Keratinocyte (primary cell): Measurements from ENCODE around the gene TC2N. TPM values are rescaled to one million over a fixed set of nuclear protein-coding genes. Genes with fewer than 3 reads are reported as not detected.

ENCODE experiments used
- DNase-seq: peaks from one replicate; pipeline ENCODE4 v3.0.0-alpha.2; 2011; ENCODE audit warnings: low read depth, missing footprints, low spot score
- FAIRE-seq: peaks from 2 replicates; lab custom pipeline; 2011; peaks lifted over from hg19 to GRCh38; lab: Jason Lieb, UNC
- H2AFZ ChIP-seq: 2 replicates; pipeline ENCODE4 v1.6.0; 2012; ENCODE audit warnings: low read length, control low read depth, inconsistent platforms; ENCODE audit not compliant: control insufficient read depth
- H3K27ac ChIP-seq: 2 replicates; pipeline ENCODE4 v1.5.1; 2011; ENCODE audit warnings: low read length; ENCODE audit not compliant: control insufficient read depth, insufficient read depth
- H3K27me3 ChIP-seq: 3 replicates; pipeline ENCODE4 v1.6.0; 2011; ENCODE audit warnings: low read length; ENCODE audit not compliant: control insufficient read depth, insufficient read depth; ENCODE audit errors: extremely low read depth
- H3K36me3 ChIP-seq, 2 experiments: 2 replicates in 1 of 2; 3 replicates in 1 of 2; pipeline ENCODE4 v1.5.1; 2011; ENCODE audit warnings: low read length in 2 of 2, mild to moderate bottlenecking in 1 of 2; ENCODE audit not compliant: control insufficient read depth in 2 of 2, insufficient read depth in 2 of 2; ENCODE audit errors: extremely low read depth in 1 of 2
- H3K4me1 ChIP-seq: 3 replicates; pipeline ENCODE4 v1.5.1; 2011; ENCODE audit warnings: low read length; ENCODE audit not compliant: control insufficient read depth, insufficient read depth; ENCODE audit errors: extremely low read depth
- H3K4me2 ChIP-seq: 3 replicates; pipeline ENCODE4 v1.6.0; 2011; ENCODE audit warnings: low read depth, low read length; ENCODE audit not compliant: control insufficient read depth, insufficient read depth; ENCODE audit errors: extremely low read depth
- H3K4me3 ChIP-seq, 3 experiments: fragments of 200-600 bp in 1 of 3; sonication (generic) in 1 of 3; 2 replicates in 2 of 3; 3 replicates in 1 of 3; pipeline ENCODE4 v1.5.1; 2011 to 2016; ENCODE audit warnings: low read length in 3 of 3, mild to moderate bottlenecking in 3 of 3, control low read depth in 2 of 3, inconsistent platforms in 1 of 3, low read depth in 1 of 3, mixed read lengths in 1 of 3, mixed run types in 1 of 3, moderate library complexity in 1 of 3; ENCODE audit not compliant: control insufficient read depth in 2 of 3, insufficient read depth in 2 of 3; ENCODE audit errors: extremely low read depth in 1 of 3
- H3K79me2 ChIP-seq: 2 replicates; pipeline ENCODE4 v1.6.0; 2012; ENCODE audit warnings: low read length; ENCODE audit not compliant: control insufficient read depth, insufficient read depth
- H3K9ac ChIP-seq: 3 replicates; pipeline ENCODE4 v1.6.0; 2011; ENCODE audit warnings: low read length; ENCODE audit not compliant: control insufficient read depth, insufficient read depth; ENCODE audit errors: extremely low read depth
- H3K9me1 ChIP-seq: 3 replicates; pipeline ENCODE4 v1.6.0; 2011; ENCODE audit warnings: low read length; ENCODE audit not compliant: control insufficient read depth, insufficient read depth; ENCODE audit errors: extremely low read depth
- H3K9me3 ChIP-seq: 2 replicates; pipeline ENCODE4 v1.5.1; 2012; ENCODE audit warnings: low read depth, low read length; ENCODE audit not compliant: control insufficient read depth
- H4K20me1 ChIP-seq: 3 replicates; pipeline ENCODE4 v1.6.0; 2011; ENCODE audit warnings: low read length; ENCODE audit not compliant: control insufficient read depth, insufficient read depth; ENCODE audit errors: extremely low read depth
- CTCF ChIP-seq, 3 experiments: IDR thresholded peaks in 1 of 3; conservative IDR thresholded peaks in 1 of 3; optimal IDR thresholded peaks in 1 of 3; 2 replicates in 2 of 3; 3 replicates in 1 of 3; pipeline versions ENCODE3 to v1.5.1; 2011; ENCODE audit warnings: low read length in 3 of 3, mild to moderate bottlenecking in 3 of 3, moderate library complexity in 2 of 3, control low read depth in 1 of 3, inconsistent platforms in 1 of 3; ENCODE audit not compliant: insufficient read depth in 2 of 3; ENCODE audit errors: extremely low read depth in 1 of 3
- EZH2 ChIP-seq: IDR thresholded peaks from one replicate; pipeline ENCODE4 v1.6.1; 2012; ENCODE audit warnings: inconsistent platforms, mild to moderate bottlenecking, low read length, moderate library complexity
- dilution Hi-C: fragments of 300-500 bp; cut with MboI; formaldehyde crosslinking; loops from one replicate; pipeline ENCODE4 v1.7.0; 2020; ENCODE audit warnings: low sequenced_read_pairs; ENCODE audit not compliant: extremely low pct_ligation_motif_present
- polyA plus RNA-seq, 5 experiments: library from polyadenylated mRNA; depleted of rRNA in 3 of 5; stranded (reverse) in 3 of 5; stranded (forward) in 1 of 5; unstranded in 1 of 5; fragments of >200 nt; gene quantifications; 1 replicate in 1 of 5; 2 replicates in 3 of 5; 3 replicates in 1 of 5; pipeline versions ENCODE4 v1.2.1 to v1.2.3, GENCODE V29; 2011 to 2012; ENCODE audit warnings: missing spikeins in 2 of 5, low read depth in 1 of 5, low replicate concordance in 1 of 5

TC2N gene
- polyA plus RNA-seq, 1 donor (not counting 4 experiments of a cell fraction or from before 2014, with no cell fraction given) = 22.6 TPM

DNA sequence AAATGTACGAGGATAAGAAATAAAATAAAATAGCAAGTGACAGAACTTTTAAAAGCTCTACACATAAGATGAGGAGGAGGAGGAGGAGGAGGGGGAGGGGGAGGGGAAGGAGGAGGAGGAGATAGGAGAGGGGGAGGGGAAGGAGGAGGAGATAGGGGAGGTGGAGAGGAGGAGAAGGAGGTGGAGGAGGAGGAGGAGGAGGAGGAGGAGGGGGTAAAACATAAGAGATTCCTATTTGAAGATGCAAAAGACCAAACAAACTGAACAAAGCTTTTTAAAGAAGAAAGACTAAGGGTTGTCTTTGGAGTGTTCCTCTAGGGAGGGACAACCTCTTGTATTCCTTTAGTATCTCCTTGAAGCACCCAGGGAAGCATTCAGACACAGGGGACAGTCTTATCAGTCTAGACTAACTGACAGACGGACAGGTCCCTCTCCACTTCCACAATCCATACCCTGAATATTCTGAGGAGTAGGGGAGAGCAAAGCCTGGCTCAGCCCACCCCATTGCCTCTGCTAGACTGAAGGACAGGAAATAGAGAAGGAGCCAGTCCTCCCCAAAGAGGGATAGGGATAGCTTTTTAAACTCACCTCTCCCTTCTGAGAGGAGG lies 12.9 kb downstream of the TC2N start:
- Histone ChIP-seq H2AFZ (no peak overlapping the region), H3K27ac (no peak overlapping the region), H3K9me3 (no peaks in the 10 kb centered on the region), H3K36me3 (no peaks in the 10 kb centered on the region), H3K27me3 (peaks cover 7% of the 10 kb centered on the region), H3K4me3 (no peak overlapping the region), H3K4me2 (no peak overlapping the region), H3K9me1 (no peaks in the 10 kb centered on the region), H3K9ac (no peak overlapping the region), H3K79me2 (no peaks in the 10 kb centered on the region), H4K20me1 (no peaks in the 10 kb centered on the region), H3K4me1 (no peaks in the 10 kb centered on the region)
- no peak for TF ChIP-seq EZH2
- TF ChIP-seq CTCF (optimal IDR thresholded peaks at IDR 0.05 in 1 of 3, IDR thresholded peaks at IDR 0.05 in 1 of 3, conservative IDR thresholded peaks at IDR 0.05 in 1 of 3; ENCODE audit: extremely low read depth in 1 of 3, insufficient read depth in 2 of 3, low read length in 3 of 3) = no peak
- DNase-seq = no peak
- dilution Hi-C loops = no loop called here
- FAIRE-seq = no peak

- dilution Hi-C loops = no loop called here
These were observed 15.8 kb downstream of the TC2N start for GRCh38 chr14:91851563-91851962.

More at GRCh38 chr14:91851563-91851962, 15.8 kb downstream of the TC2N start:
- no peak for FAIRE-seq
- Histone ChIP-seq H3K36me3 (no peaks in the 10 kb centered on the region), H3K4me1 (no peaks in the 10 kb centered on the region), H3K79me2 (no peaks in the 10 kb centered on the region), H3K9me1 (no peaks in the 10 kb centered on the region), H3K27ac (no peak overlapping the region), H3K4me2 (no peak overlapping the region), H3K4me3 (no peak overlapping the region), H2AFZ (no peak overlapping the region), H4K20me1 (no peaks in the 10 kb centered on the region), H3K9me3 (no peaks in the 10 kb centered on the region), H3K27me3 (peaks cover 6% of the 10 kb centered on the region), H3K9ac (no peak overlapping the region)
- DNase-seq = no peak
- TF ChIP-seq CTCF (optimal IDR thresholded peaks at IDR 0.05 in 1 of 3, IDR thresholded peaks at IDR 0.05 in 1 of 3, conservative IDR thresholded peaks at IDR 0.05 in 1 of 3; ENCODE audit: extremely low read depth in 1 of 3, insufficient read depth in 2 of 3, low read length in 3 of 3) (no peak), EZH2 (no peak)
